Activated T-cell treated with anti-CD3 and anti-CD28 coated beads for 1 hour (primary cell): ENCODE measurements around the gene FKBP11.
"Not testable (repeated sequence)": the region's sequence is repeated elsewhere in the genome, so short reads cannot be mapped to it uniquely, and the experiment has no call there.

Experiments used
- DNase-seq: peaks from one replicate; pipeline ENCODE4 v3.0.0-alpha.2; 2020; ENCODE audit warnings: low read depth

The FKBP11 gene

DNA sequence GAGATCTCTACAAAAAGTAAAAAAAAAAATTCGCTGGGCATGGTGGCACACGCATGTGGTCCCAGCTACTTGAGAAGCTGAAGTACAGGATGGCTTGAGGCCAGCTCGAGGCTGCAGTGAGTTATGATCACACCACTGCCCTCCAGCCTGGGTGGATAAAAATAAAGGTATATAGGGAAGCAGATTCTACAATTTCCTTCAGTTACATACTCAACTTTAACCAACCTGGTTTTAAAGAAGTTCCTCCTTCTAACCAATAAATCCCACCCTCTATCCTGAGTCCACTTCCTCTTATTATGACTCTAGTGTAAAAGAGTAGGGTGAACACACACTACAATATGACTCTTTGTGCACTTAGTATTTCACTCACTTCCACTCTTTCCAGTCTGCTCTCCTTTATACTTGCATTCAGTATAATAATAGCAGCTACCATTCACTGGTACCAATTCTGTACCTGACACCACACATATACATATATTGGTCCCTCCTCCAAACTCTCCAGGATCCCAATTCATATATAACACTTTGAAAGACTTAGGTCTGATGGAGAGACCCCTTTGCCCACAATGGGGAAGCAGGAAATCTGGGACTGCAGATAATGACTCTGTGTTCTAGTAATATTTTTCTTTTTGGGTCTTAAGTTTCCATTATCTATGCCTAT is 29.7 kb upstream of the FKBP11 start:
- no peak for DNase-seq

DNA sequence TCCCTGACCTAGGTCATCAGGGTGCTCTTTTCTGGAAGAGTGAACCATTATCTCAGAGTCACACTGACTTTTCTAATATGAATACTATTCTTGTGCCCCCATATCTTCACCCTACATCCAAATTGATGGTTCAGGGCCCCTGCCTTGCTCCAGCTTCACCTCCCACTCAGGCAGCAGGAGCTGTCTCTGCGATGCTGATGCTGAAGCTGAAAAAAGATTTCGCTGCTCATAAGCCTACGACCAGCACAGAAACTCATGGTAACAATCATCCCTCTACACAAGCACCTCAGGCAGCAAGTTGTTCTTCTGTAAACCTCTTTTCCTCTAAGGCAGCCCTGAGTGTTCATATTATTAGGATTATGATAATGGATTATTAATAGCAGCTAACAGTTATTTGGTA is 28.8 kb upstream of the FKBP11 start:
- DNase-seq = no peak

DNA sequence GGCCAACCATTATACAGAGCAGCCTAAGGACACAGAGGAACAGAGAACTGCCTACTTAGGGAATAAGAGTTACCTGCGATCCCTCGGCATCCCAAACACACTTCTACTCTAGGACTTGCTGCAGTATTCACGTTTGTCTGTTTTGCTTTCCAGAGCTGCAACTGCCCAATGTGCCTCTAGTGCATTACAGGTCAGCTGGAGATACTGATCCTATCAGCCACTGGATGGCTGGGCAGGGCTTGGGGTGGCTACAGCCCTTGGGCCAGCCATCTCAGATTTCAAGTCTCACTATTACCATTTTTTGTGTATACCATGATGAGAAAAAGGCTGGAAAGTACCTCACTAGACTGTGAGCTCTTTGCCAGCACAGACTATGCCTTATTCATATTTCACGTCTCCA is 27.4 kb upstream of the FKBP11 start:
- DNase-seq = no peak

GRCh38 chr12:48947727-48948126 is 22.4 kb upstream of the FKBP11 start:
- DNase-seq = no peak

DNA sequence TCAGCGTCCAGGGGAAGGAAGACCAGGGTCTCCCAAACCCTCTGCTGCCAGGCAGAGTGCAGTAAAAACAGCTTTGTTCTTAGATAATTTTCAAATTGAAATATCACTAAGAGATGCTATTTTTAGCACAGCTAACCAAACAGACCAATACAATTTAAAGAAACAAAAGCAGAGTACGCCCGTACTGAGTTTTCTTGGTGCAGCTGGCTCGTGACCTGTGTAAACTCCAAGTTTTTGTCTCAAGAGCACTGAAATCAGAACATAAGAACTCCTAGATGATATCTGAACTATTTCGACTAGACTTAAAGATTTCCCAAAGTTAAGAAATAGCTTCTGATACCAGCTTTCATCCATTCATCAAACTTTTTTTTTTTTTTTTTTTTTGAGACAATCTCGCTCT is 21.7 kb upstream of the FKBP11 start:
- no peak for DNase-seq

DNA sequence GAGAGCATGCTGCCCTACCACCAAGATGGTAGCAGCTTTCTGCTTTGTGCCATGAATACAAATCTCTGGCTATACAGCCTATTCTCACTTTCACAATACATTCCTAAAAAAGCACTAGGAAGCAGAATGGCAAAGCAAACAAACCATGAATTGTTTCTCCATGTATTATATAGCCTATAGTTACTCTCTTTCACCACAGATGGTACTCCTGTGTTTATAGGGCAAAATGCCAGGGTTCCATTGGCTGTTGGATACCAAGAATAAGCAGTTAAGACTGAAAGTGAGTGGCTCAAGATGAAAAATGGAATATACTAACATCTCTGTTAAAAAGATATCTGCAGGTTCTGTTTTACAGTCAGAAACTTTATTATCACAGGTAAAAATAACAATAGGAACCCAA is 20.9 kb upstream of the FKBP11 start:
- DNase-seq = no peak

DNA sequence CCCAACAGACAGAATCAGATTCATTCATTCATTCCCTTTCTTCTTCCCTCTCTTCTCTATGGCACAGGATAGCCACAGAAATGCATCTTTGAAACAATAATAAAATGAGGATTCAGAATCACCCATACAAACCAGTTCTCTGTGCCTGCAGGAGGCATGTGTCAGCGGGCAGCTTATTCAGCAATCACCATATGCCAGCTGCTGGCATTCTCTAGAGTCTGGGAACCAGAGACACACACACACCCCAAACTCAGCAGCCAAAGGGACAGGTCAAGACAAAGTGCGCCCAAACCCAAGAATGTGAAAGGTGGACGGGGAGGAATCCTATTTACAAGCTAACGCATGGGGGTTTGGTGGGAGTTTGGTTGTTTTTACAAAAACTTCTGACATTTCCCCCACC is 17.9 kb upstream of the FKBP11 start:
- DNase-seq = no peak

DNA sequence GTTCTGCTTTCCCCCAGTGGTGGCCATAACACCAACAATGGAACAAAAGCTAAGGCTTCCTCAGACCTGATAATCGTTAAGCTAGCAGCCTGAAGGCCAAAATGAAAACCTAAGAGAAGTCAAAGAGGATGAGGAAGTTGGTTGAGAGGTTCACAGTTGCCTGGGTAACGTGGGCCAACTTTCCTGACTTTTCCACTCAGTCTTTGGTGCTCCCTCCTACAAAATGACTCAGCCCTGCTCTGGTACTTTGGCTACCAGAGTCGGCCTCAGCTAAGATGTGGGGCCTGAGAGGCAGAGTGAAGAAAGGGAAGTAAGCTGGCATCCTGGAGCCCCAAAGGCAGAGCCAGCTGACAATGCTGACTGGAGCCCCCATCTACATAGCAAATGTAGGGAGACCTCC is 14.9 kb upstream of the FKBP11 start:
- DNase-seq = no peak

DNA sequence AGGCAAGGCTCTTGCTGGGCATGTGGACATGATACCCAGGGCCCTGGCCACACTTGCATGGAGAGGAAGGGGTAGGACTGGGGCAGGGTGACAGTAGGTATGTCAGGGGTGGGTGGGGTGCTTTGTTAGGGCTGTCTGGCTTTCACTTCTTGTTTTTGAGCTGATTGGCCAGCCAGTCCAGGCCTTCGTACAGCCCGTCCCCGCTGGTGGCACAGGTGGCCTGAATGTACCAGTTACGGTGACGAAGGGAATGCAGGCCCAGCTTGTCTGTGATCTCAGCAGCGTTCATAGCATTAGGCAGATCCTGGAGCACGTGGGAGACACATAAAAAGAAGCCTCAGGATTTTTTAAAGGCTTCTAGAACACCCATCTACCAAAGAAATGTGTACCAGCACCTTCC is 13.5 kb upstream of the FKBP11 start:
- DNase-seq = no peak

GRCh38 chr12:48937170-48937569 is 11.9 kb upstream of the FKBP11 start:
- no peak for DNase-seq

- DNase-seq = peak; percentile 87
Measured at GRCh38 chr12:48936379-48936979, 11.2 kb upstream of the FKBP11 start.

DNA sequence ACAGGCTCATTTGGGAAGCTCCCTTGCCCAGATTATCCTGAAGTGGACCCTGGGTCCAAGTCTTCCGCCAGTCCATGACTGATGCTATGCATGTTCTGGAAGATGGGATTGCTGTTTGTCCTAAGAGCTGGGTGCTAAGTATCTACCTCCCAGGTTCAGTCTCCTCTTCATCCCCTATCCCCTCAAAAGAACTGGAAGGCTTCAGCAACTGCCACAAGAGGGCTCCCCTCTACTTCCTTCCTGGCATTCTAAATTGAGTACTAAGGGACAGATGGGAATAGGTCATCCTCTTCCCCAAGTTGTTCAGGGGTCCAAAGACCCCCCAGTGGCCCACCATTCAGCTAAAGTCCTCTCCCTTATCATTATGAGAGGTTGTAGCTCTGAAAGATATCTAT is 9.0 kb upstream of the FKBP11 start:
- DNase-seq = no peak

GRCh38 chr12:48933664-48934311 is 8.5 kb upstream of the FKBP11 start:
- DNase-seq = no peak

DNA sequence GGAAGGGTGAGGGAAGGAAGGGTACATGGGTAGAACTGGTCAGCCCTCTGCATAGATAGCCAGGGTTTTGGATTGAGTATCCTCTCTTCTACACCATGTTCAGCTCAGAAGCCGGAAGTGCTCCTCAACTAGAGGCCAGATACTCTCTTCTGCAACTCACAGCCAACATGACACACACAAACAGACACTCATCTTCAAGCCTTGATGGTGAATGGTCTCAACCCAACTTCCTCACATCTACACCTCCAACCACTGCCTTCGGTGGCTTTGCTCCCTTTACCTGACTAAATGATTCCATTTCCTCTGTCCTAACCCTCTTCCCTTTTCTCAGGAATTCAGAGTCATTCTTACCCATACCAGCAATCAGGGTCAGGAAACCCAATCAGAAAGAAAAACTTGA is 7.6 kb upstream of the FKBP11 start:
- DNase-seq = no peak

GRCh38 chr12:48930475-48930874 is 5.2 kb upstream of the FKBP11 start:
- no peak for DNase-seq

DNA sequence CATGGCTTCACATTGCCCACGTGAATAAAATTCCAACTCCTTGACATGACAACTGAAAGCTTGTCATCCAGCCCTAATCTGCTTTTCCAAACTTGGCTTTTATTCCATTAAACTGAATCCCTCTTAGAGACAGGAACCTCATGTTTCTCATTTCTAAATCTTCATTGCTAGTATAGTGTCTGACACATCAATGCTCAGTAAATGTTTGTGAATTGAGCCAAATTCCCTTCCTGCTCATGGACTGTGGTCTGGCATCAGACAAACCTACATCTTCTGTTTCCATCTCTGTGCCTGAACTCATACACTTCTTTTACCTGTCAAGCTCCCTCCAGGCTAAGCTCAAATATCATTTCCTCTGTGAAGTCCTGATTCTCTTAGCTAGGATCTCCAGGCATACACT is 4.3 kb upstream of the FKBP11 start:
- no peak for DNase-seq

GRCh38 chr12:48927261-48927660 is 2.0 kb upstream of the FKBP11 start:
- no peak for DNase-seq

GRCh38 chr12:48924617-48925303 is 532 bp downstream of the FKBP11 start:
- peak; percentile 68 for DNase-seq

- DNase-seq = no peak
Measured at GRCh38 chr12:48923117-48923516, 2.2 kb downstream of the FKBP11 start.

DNA sequence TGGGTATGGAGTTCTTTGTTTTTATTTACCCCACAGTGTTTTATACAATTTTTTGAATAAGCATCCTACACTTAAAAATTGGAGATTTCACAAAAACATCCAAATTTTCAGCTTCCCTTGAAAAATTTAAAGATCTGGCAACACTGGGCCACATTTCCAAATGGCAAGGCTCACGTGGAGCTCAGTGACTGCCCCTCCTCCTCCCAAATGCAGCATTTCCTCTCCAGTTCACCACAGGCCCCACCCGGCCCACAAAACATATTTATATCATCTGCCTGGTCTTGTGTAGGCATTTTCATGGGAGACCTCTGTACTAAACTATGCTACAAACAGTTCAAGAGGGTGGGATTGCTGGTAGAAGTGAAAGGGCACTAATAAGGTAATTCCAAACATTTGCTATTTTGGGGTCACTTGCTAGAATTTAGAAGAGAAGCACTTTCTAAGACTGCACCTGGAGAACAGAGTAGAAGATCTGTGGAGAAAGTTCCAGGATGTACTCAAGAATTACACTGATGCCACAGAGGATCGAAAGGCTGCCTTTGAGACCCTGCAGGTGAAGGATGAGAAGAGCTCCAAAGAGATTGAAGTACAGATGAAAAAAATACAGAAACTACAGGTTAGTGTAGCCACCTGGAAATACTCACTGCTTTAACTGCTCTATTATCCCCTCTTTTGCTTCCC is 7.3 kb downstream of the FKBP11 start:
- DNase-seq = peak; percentile 28

DNA sequence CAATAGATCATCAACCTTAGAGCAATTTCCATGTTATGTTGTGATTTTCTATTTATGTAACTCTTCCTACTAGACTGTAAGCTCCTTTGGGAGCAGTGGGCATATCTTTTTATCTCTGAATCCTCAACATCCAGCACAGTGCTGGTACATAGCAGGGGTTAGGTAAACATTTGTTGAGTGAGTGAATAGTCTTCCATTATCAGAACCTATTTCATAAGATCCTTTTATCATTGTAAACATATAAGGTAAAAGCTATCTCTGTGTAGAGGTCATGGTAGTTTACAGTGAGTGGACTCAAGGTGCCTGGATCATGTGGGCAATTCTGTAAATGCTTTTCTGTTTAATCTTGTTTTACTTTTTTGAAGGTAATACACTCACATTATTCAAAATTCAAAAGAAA is 15.1 kb downstream of the FKBP11 start:
- DNase-seq = no peak

DNA sequence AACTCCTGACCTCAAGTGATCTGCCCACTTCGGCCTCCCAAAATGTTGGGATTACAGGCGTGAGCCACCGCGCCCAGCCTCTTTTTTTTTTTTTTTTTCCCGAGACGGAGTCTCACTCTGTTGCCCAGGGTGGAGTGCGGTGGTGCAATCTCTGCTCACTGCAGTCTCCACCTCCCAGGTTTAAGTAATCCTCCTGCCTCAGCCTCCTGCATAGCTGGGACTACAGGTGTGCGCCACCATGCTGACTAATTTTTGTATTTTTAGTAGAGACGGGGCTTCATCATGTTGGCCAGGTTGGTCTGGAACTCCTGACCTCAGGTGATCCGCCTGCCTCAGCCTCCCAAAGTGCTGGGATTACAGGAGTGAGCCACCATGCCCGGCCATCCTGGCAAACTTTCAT is 15.6 kb downstream of the FKBP11 start:
- not testable (repeated sequence) for DNase-seq

GRCh38 chr12:48907245-48907644 is 18.0 kb downstream of the FKBP11 start:
- DNase-seq = no peak
